ENCODE data around the gene PPP2R3B.

- TF ChIP-seq CTCF (IDR thresholded peaks at IDR 0.05) (no peak), EP300 (IDR thresholded peaks at IDR 0.05) (no peak), POLR2AphosphoS5 (IDR thresholded peaks at IDR 0.05) (no peak)
Observed at GRCh38 chrX:313546-313945, 73.2 kb downstream of the PPP2R3B start.
